Measurements from ENCODE around the gene CDPF1.

CDPF1 gene

DNA sequence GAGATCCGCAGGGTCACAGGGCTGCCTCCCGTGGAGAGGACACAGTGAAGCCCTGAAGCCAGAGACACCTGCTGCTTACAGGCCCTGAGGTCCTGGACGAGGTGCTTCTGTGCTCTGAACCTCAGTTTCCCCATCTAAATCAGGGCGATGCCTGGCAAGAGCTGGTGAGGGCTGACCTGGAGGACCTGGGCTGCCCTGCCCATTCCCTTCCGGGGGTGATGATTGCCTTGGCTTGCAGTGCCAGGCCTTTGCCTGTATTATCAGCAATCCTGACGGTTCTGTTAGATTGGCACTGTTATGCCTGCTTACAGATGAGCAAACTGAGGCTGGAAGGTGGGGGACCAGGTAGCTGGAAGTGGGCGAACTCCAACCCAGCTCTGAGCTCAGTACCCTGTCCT lies 38.8 kb upstream of the CDPF1 start:
- no peaks in the 10 kb centered on the region for H3K27me3 Mint-ChIP-seq
- no peak overlapping the region for H3K27ac Mint-ChIP-seq
- H3K36me3 Mint-ChIP-seq (ENCODE audit: low read depth) = peaks cover 14% of the 10 kb centered on the region
- peaks cover 18% of the 10 kb centered on the region for H3K4me1 Mint-ChIP-seq
- no peak for DNase-seq
- no peaks in the 10 kb centered on the region for H3K9me3 Mint-ChIP-seq
- ATAC-seq = no peak
- peak overlapping the region; percentile 75 for H3K4me3 Mint-ChIP-seq

DNA sequence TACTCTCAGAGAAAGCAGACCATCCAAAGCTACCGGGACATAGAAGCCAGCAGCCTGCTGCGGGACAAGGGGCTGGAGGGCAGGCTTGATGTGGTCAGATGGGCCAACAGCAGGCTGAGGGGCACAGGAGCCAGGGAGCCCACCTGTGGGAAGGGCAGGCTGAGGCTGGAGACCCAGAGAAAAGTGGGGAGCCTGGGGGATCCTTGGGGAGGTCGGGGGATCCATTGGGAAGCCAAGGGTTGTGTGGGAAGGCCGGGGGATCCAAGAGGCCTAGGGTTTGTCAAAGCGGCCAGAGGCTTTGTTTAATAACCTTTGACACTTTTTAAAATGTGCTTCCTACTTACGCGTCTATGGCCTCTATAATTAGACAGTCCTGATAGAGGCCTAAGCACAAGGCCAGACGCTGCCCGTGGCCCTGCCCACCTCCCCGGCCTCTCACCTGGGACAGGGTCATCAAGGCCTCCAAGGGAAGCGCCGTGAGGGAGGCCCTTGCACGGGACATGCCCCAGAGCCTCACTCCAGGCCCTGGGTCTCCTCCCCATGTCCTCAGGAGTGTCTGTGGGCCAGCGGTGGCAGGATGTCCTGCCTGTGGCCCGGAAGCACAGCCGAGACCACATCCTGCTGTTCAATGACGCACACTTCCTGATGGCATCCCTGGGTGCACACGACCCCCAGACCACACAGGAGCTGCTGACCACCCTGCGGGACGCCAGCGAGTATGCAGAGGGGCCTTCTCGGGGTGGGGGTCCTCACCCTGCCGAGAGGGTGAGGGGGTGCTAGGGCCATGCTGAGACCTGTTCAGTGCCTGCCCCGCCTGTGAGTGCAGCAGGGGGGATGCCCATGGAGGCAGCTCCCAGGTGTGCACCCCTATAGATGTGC lies 38.0 kb upstream of the CDPF1 start:
- no peaks in the 10 kb centered on the region for H3K27me3 Mint-ChIP-seq
- H3K4me3 Mint-ChIP-seq = peak overlapping the region; percentile 75

DNA sequence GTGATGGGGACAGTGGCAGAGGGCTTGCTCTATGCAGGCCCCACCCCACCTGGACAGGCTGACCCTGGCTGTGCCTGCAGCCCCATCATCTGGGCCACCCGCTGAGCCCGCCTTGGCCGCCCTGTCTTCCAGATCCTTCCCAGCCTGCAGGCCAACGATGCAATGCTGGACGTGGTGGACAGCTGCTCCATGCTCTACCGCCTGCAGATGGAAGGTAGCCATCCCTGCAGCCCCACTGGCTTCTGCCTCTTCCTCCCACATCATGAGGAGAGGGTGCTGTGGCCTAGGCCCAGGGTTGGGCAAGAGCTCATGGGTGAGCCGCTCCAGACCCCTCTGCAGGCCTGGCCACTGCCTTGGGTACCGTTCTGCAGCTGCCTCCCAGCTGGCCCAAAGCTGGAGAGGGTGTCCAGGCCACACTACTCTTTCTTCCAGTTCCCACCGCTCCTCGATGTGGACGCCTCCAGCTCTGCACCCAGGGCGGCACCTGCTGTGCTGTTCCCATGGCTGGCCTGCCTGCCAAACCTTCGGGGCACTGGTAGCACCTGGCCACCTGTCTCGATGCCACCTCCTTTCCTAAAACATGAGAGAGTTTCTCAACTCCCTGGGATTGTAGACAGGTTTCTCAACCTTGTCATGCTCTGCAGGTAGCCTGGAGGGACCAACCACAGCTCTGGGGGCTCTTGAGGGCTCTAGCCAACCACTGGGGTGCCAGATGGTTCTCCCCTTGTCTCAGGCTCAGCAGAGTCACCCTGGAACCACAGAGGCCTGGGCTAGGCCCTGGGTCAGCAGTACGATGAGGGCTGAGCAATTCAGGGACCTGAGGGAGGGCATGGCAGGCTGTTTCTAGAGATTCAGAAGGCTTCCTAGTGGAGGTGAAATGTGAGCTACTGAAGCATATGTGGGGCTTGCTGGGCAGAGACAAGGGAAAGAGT lies 37.1 kb upstream of the CDPF1 start:
- H3K36me3 Mint-ChIP-seq (ENCODE audit: low read depth) = peaks cover 10% of the 10 kb centered on the region
- DNase-seq (no peak), ATAC-seq (no peak)
- no peaks in the 10 kb centered on the region for H3K9me3 Mint-ChIP-seq
- H3K27me3 Mint-ChIP-seq = no peaks in the 10 kb centered on the region
- H3K4me1 Mint-ChIP-seq = peaks cover 9% of the 10 kb centered on the region
- peak overlapping the region; percentile 75 for H3K4me3 Mint-ChIP-seq
- H3K27ac Mint-ChIP-seq = peak overlapping the region; percentile 65

More for the DNA sequence above, 38.0 kb upstream of the CDPF1 start:
- ATAC-seq = peak; percentile 64
- H3K4me1 Mint-ChIP-seq = peaks cover 12% of the 10 kb centered on the region
- no peaks in the 10 kb centered on the region for H3K9me3 Mint-ChIP-seq
- DNase-seq = peak; percentile 29
- peak overlapping the region; percentile 65 for H3K27ac Mint-ChIP-seq
- H3K36me3 Mint-ChIP-seq (ENCODE audit: low read depth) = peaks cover 14% of the 10 kb centered on the region

DNA sequence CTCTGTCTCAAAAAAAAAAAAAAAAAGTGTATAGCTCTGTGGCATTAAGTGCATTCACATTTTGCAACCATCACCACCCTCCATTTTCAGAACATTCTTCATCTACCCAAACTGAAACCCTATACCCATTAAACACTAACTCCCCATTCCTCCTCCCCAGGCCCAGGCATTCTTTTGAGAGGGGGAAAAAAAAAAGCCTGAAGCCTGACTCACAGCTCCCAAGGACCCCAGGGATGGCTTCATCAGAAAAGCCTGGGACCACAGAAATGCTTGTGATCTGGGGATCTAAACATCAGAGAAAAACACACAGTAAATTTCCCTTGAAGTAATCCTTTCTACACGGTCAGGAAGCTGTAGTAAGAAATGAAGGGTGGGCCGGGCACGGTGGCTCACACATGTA lies 35.9 kb upstream of the CDPF1 start:
- no peaks in the 10 kb centered on the region for H3K27me3 Mint-ChIP-seq
- H3K27ac Mint-ChIP-seq = no peak overlapping the region
- H3K9me3 Mint-ChIP-seq = no peaks in the 10 kb centered on the region
- no peak for ATAC-seq
- no peak for DNase-seq
- no peak overlapping the region for H3K4me3 Mint-ChIP-seq
- peaks cover 9% of the 10 kb centered on the region for H3K36me3 Mint-ChIP-seq (ENCODE audit: low read depth)
- H3K4me1 Mint-ChIP-seq = peaks cover 9% of the 10 kb centered on the region

DNA sequence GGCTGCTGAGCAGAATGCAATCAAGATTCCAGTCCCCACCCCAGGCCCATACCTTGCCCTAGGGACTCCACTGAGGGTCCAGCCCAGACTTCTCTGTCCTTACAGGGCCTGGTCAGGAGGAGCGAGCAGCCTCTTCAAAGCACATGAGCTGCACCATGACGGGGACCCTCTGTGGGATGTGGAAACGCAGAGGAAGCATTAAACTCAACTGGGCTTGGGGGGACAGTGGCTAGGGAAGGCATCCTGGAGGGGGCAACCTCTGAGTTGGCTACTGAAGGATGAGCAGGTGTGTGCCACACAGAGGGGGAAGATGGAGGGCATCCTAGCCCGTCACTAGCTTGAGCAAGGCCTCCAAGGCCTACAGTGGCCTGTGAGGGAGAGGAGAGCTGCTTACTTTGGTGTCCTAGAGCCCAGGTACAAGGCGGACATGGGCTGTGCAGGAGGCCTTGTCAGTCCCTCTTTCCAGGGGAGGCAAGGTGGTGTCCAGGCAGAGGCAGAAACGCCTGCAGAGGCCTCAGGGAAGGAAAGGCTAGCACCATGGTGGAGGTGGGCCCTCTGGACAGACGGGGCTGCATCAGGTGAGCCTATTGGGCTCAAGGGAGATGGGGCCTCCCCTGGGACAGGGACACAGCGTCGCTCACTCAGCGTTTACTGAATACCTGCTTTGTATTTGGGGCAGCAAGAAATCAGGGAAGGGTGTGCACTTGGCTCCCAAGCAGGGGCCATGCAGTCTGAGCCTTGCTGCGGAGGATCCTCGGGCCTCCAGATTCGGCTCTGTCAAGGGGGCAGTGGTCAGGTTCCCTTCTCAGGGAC lies 32.0 kb upstream of the CDPF1 start:
- no peaks in the 10 kb centered on the region for H3K27me3 Mint-ChIP-seq
- DNase-seq (no peak), ATAC-seq (no peak)
- no peak overlapping the region for H3K27ac Mint-ChIP-seq
- H3K4me1 Mint-ChIP-seq = peaks cover 2% of the 10 kb centered on the region
- H3K9me3 Mint-ChIP-seq = no peaks in the 10 kb centered on the region
- peaks cover 11% of the 10 kb centered on the region for H3K36me3 Mint-ChIP-seq (ENCODE audit: low read depth)
- no peak overlapping the region for H3K4me3 Mint-ChIP-seq

DNA sequence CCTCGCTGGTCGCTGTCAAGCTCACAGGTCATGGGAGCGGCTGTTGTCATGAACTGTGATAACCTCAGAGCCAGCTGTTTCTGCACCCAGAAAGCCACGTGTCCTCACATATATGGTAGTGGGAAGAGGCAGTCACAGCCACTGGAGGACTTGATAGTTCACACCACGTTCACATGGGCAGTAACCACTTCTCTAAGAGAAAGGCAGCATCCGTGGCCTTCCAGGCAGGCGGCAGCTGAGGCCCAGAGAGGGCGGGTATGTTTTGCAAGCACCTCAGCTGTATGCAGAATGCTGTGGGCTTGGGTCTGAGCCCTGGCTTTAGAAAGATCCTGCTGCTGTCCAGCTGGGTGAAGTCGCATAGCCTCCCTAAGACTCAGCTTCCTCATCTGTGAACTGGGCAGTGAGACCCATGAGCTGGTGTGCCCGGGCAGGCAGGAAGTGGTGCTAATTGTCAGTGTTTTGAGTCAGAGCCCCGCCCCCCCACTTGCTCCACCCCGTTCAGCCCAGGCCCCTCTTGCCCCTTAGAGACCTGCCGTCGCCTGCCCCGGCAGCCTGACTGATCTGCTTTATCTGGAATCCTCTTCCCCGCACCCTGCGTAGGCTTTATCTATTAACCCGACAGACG lies 31.0 kb upstream of the CDPF1 start:
- peak; percentile 11 for ATAC-seq
- Mint-ChIP-seq H3K4me3 (peak overlapping the region; percentile 15), H3K4me1 (peaks cover 2% of the 10 kb centered on the region), H3K9me3 (no peaks in the 10 kb centered on the region), H3K27me3 (no peaks in the 10 kb centered on the region), H3K36me3 (ENCODE audit: low read depth) (peaks cover 11% of the 10 kb centered on the region), H3K27ac (no peak overlapping the region)
- no peak for DNase-seq

DNA sequence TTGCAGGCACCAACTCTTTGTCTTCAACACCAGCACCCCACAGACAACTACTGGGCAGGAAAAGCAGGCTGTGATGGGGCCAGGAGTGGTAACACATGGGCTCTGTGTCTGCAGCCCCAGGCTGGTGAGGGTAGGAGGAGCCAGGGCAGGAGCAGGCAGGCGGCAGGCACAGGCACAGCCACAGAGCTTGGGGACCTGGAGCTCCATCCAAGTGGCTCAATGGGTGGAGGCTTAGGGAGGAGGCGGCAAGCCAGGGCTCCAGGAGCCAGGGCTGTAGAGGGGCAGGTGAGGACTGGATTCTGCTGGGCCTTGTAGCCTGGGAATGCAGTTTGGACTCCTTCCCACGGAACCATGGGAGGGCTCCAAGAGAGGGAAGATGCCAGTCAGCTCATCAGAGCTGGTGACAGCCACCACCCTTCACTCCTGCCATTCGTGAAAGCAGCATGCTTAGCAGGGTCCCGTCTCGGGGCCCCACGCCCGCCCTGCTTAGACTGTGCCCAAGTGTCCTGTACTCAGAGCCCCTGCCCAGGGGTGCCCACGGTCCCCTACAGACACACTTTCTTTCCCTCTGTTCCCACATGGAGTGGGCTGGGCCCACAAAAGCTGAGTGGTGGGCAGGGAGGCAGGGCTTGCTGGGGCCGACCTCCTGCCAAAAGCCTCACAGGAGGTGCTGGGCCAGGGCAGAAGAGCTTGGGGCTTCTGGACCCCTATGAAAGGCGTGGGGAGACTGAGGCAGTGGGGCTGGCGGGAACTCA lies 30.1 kb upstream of the CDPF1 start:
- no peak overlapping the region for H3K4me3 Mint-ChIP-seq
- ATAC-seq = no peak
- H3K27me3 Mint-ChIP-seq = no peaks in the 10 kb centered on the region
- H3K27ac Mint-ChIP-seq = no peak overlapping the region
- H3K9me3 Mint-ChIP-seq = no peaks in the 10 kb centered on the region
- DNase-seq = no peak
- H3K4me1 Mint-ChIP-seq = no peaks in the 10 kb centered on the region
- H3K36me3 Mint-ChIP-seq (ENCODE audit: low read depth) = peaks cover 16% of the 10 kb centered on the region

DNA sequence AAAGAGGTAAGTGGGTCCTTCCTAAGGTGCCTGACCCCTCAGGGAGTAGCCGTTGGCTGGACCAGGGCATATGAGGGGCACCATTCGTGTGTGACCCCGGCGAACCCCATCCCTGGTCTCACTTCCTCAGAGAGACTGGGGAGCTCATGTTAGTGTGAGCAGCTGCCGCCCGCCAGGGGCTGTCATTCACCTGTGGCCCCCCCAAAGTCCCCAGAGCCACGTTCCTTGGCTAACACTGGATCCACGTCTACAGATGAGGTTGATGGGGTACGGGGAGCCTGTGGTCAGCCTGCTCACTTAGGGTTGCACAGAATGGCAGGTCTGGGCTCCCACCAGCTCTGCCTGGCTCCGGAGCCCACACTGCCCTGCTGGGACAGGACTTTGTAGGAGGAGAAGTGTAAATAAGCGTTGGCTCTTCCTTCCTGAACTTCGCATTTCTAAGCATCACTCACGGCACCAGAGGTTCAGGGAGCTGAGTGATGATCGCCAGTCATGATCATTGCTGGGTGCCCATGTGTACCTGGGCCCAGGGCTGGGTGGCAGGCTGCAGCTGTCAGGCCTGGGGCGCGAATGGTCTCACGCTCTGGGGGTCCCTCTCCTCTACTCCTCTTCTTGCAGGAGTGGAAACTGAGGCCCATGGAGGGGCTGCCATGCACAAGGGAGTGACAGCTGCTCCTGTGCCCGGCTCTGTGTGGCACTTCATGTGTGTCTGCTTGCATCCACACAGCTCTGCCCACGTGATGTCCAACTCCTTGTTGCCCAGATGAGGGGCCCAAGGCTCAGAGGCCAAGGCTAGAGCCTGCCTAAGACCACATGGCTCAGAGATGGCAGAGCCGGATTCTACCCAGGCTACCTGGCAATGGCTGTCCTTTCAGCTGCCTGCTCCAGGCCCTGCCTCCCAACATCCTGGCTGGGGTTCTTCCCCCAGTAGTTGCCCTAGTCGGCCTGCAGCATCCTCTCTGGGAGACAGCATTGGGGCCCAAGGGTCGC lies 28.9 kb upstream of the CDPF1 start:
- H3K27ac Mint-ChIP-seq = no peak overlapping the region
- no peaks in the 10 kb centered on the region for H3K27me3 Mint-ChIP-seq
- H3K36me3 Mint-ChIP-seq (ENCODE audit: low read depth) = peaks cover 10% of the 10 kb centered on the region
- no peaks in the 10 kb centered on the region for H3K4me1 Mint-ChIP-seq
- DNase-seq (no peak), ATAC-seq (no peak)
- no peaks in the 10 kb centered on the region for H3K9me3 Mint-ChIP-seq
- no peak overlapping the region for H3K4me3 Mint-ChIP-seq

DNA sequence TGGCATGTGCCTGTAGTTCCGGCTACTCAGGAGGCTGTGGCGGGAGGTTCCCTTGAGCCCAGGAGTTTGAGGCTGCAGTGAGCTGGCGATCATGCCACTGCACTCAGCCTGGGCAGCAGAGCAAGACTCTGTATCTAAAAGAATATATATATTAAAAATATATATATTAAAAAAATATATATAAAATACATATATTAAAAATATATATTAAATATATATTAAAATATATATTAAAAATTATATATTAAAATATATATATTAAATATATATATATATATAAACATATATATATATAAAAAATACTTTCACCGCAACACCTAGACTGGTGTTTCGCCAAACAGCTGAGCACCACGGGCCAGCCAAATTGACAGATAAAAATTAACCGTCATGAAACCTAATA lies 26.5 kb upstream of the CDPF1 start:
- ATAC-seq (no peak), DNase-seq (no peak)
- Mint-ChIP-seq H3K4me3 (no peak overlapping the region), H3K27me3 (no peaks in the 10 kb centered on the region), H3K27ac (no peak overlapping the region), H3K36me3 (ENCODE audit: low read depth) (peaks cover 9% of the 10 kb centered on the region), H3K4me1 (no peaks in the 10 kb centered on the region), H3K9me3 (no peaks in the 10 kb centered on the region)

DNA sequence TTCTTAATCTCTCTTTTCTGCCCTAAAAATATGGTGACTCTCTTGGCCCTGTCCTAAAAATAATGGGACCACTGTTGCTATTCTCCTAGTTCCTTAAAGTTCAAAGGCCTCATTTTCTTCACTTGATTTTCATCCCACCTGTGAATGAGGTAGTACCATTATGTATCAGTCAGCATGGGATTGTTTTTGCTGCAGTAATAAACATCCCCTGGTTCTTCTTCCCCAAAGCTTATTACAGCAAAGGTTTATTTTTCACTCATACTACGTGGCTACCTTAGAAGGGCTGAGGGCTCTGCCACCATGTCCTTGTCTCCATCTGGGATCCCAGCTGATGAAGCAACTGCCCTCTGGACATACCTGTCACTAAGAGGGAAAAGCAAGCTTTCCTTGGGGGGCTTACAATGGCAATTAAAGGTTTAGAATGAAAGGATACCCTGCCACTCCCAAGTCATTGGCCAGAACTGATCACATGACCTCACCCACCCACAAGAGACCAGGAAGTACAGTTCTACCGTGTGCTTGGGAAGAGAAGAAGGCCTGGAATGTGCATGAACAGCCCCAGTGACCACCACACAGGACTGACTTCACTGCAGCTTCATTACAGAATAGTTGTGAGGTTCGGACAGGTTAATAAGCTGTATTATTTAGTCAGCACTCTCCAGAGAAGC lies 25.5 kb upstream of the CDPF1 start:
- H3K27ac Mint-ChIP-seq = no peak overlapping the region
- H3K9me3 Mint-ChIP-seq = no peaks in the 10 kb centered on the region
- H3K27me3 Mint-ChIP-seq = no peaks in the 10 kb centered on the region
- H3K4me3 Mint-ChIP-seq = no peak overlapping the region
- H3K4me1 Mint-ChIP-seq = no peaks in the 10 kb centered on the region
- H3K36me3 Mint-ChIP-seq (ENCODE audit: low read depth) = peaks cover 9% of the 10 kb centered on the region
- DNase-seq (no peak), ATAC-seq (no peak)

DNA sequence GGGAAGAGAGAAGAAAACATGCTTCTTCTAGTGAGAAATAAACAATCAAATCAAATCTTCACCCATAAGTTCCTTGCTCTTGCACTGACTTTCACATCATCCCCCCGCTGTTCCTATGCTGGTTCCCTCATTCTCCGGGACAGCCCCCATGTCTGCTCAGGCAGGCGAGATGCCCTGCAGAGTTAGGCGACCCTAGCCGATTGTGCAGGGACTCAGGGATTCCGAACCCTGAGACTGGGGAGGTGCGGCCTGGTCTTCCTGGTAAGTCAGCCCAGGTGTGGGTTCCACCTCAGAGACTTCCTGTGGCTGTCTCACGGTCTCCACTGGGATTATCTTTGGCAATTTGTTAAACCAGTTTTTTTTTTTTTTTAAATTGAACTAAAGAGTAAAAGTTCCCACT lies 24.3 kb upstream of the CDPF1 start:
- Mint-ChIP-seq H3K27ac (no peak overlapping the region), H3K9me3 (no peaks in the 10 kb centered on the region), H3K36me3 (ENCODE audit: low read depth) (peaks cover 9% of the 10 kb centered on the region), H3K4me3 (no peak overlapping the region), H3K4me1 (peaks cover 3% of the 10 kb centered on the region), H3K27me3 (no peaks in the 10 kb centered on the region)
- ATAC-seq (no peak), DNase-seq (no peak)

DNA sequence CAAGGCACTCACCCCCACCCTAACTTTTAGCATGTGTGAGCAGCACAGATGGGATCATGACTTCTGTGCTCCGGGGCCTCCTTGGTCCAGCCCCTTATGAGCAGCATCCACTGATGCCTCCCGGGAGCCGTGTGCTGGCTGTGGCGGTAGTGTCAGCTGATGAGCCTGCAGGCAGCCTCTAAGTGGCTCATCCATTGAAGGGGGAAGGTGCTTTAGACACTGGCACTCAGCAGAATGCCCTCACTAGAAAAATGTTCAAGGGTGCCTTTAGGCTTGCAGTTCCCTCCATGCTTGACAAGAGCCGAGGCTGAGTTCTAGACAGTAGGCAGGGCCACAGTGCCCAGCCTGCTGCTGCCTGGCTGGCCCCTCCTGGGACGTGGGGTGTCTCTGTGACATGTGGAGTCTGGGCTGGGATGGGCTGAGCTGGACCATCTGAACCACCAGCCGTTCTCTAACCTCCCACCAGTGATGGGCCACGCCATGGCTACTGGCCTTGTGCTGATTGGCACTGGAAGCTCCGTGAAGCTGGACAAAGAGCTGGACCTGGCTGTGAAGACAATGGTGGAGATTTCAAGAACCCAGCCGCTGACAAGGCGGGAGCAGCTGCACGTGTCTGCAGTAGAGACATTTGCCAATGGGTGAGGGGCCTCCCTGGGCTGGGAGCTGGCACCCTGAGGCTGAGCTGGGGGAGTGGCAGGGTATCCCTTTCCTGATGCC lies 23.5 kb upstream of the CDPF1 start:
- H3K9me3 Mint-ChIP-seq = no peaks in the 10 kb centered on the region
- peaks cover 9% of the 10 kb centered on the region for H3K36me3 Mint-ChIP-seq (ENCODE audit: low read depth)
- H3K27ac Mint-ChIP-seq = no peak overlapping the region
- ATAC-seq = no peak
- H3K27me3 Mint-ChIP-seq = no peaks in the 10 kb centered on the region
- no peak overlapping the region for H3K4me3 Mint-ChIP-seq
- DNase-seq = no peak
- peaks cover 3% of the 10 kb centered on the region for H3K4me1 Mint-ChIP-seq

Data from activated naive CD8-positive, alpha-beta T cell treated with anti-CD3 and anti-CD28 coated beads, Interleukin-2, amount 50 U/mL, for 24 hours (primary cell).